GM23338 (cell line): ENCODE results near the gene SPATA2L. TPM values are rescaled to one million over a fixed set of nuclear protein-coding genes. Genes with fewer than 3 reads are reported as not detected.

ENCODE experiments used
- ATAC-seq: fragments of 200-7000 bp; cut with Tn5 transposase; 3 replicates; pipeline ENCODE4 v1.9.1; 2020
- DNase-seq: peaks from one replicate; pipeline ENCODE4 v3.0.0-alpha.2; 2015; ENCODE audit warnings: low spot score
- H2AFZ ChIP-seq: fragments of 200-600 bp; sonication (generic); 2 replicates; pipeline ENCODE4 v1.8.0; 2016; ENCODE audit warnings: antibody characterized with exemption, mild to moderate bottlenecking, moderate library complexity
- H3F3A ChIP-seq: fragments of 200-600 bp; sonication (generic); replicated peaks from 2 replicates; pipeline ENCODE4 v1.8.0; 2017; ENCODE audit warnings: antibody characterized with exemption, mixed run types, low read depth
- H3K27ac ChIP-seq: fragments of 200-600 bp; sonication (generic); 2 replicates; pipeline ENCODE4 v1.6.1; 2016; ENCODE audit warnings: low read depth
- H3K27me3 ChIP-seq: fragments of 200-600 bp; sonication (generic); 2 replicates; pipeline ENCODE4 v1.8.0; 2016; ENCODE audit warnings: mild to moderate bottlenecking, mixed run types, moderate library complexity; ENCODE audit not compliant: insufficient read depth
- H3K36me3 ChIP-seq: fragments of 200-600 bp; sonication (generic); 2 replicates; pipeline ENCODE4 v1.8.0; 2016; ENCODE audit warnings: mild to moderate bottlenecking; ENCODE audit not compliant: insufficient read depth
- H3K4me1 ChIP-seq: fragments of 200-600 bp; sonication (generic); 2 replicates; pipeline ENCODE4 v1.8.0; 2016; ENCODE audit warnings: mild to moderate bottlenecking, moderate library complexity; ENCODE audit not compliant: insufficient read depth
- H3K4me2 ChIP-seq: fragments of 200-600 bp; sonication (generic); 2 replicates; pipeline ENCODE4 v1.7.1; 2017; ENCODE audit warnings: mixed run types
- H3K4me3 ChIP-seq: fragments of 200-600 bp; sonication (generic); 2 replicates; pipeline ENCODE4 v1.6.1; 2016; ENCODE audit warnings: mixed run types
- H3K79me2 ChIP-seq: fragments of 200-600 bp; sonication (generic); replicated peaks from 2 replicates; pipeline ENCODE4 v1.8.0; 2017; ENCODE audit warnings: mild to moderate bottlenecking; ENCODE audit not compliant: insufficient read depth
- H3K9me2 ChIP-seq: fragments of 200-600 bp; sonication (generic); 2 replicates; pipeline ENCODE4 v1.8.0; 2017; ENCODE audit not compliant: insufficient read depth
- H4K20me1 ChIP-seq: fragments of 200-600 bp; sonication (generic); replicated peaks from 2 replicates; pipeline ENCODE4 v1.8.0; 2017; ENCODE audit warnings: mild to moderate bottlenecking; ENCODE audit not compliant: insufficient read depth
- H3K27ac Mint-ChIP-seq: 2 replicates; pipeline ENCODE4 v1.8.0; 2020; ENCODE audit warnings: inconsistent platforms, mild to moderate bottlenecking, moderate library complexity, mixed read lengths
- H3K27me3 Mint-ChIP-seq: 3 replicates; pipeline ENCODE4 v1.8.0; 2022; ENCODE audit warnings: low read depth, mild to moderate bottlenecking, moderate library complexity, mixed read lengths, inconsistent platforms; ENCODE audit not compliant: insufficient read depth, poor library complexity
- H3K36me3 Mint-ChIP-seq: 3 replicates; pipeline ENCODE4 v1.8.0; 2021; ENCODE audit warnings: low read depth, mild to moderate bottlenecking, inconsistent platforms, moderate library complexity, mixed read lengths
- H3K4me1 Mint-ChIP-seq: 3 replicates; pipeline ENCODE4 v1.8.0; 2020; ENCODE audit warnings: mild to moderate bottlenecking, inconsistent platforms, mixed read lengths
- H3K4me3 Mint-ChIP-seq: 3 replicates; pipeline ENCODE4 v1.8.0; 2021; ENCODE audit warnings: moderate library complexity, mild to moderate bottlenecking, inconsistent platforms, mixed read lengths
- H3K9me3 Mint-ChIP-seq: 3 replicates; pipeline ENCODE4 v1.8.0; 2020; ENCODE audit warnings: moderate library complexity, mild to moderate bottlenecking, inconsistent platforms, mixed read lengths
- CREB1 ChIP-seq: fragments of 250-450 bp; sonication (Bioruptor Pico); IDR thresholded peaks from 2 replicates; pipeline ENCODE4 v1.5.0; 2020; ENCODE audit warnings: low read depth, mild to moderate bottlenecking, moderate library complexity
- EZH2 ChIP-seq: fragments of 200-600 bp; sonication (generic); IDR thresholded peaks from one replicate; pipeline ENCODE4 v1.8.0; 2017; ENCODE audit warnings: antibody characterized with exemption, mild to moderate bottlenecking, low read depth; ENCODE audit not compliant: unreplicated experiment
- EZH2phosphoT487 ChIP-seq: fragments of 200-600 bp; sonication (generic); IDR thresholded peaks from one replicate; pipeline ENCODE4 v1.8.1; 2018; ENCODE audit warnings: antibody characterized with exemption; ENCODE audit not compliant: unreplicated experiment
- JUNB ChIP-seq: IDR thresholded peaks from one replicate; pipeline ENCODE4 v1.6.1; 2016; ENCODE audit warnings: antibody characterized with exemption; ENCODE audit not compliant: unreplicated experiment
- NANOG ChIP-seq: IDR thresholded peaks from 2 replicates; pipeline ENCODE4 v1.6.1; 2016; ENCODE audit warnings: antibody characterized with exemption, borderline replicate concordance
- POLR2AphosphoS5 ChIP-seq: IDR thresholded peaks from 2 replicates; pipeline ENCODE4 v1.6.1; 2016; ENCODE audit warnings: antibody characterized with exemption, low read depth
- STAT1 ChIP-seq: IDR thresholded peaks from one replicate; pipeline ENCODE4 v1.6.1; 2016; ENCODE audit warnings: antibody characterized with exemption; ENCODE audit not compliant: unreplicated experiment
- ZNF114 ChIP-seq: fragments of 250-450 bp; sonication (Bioruptor Pico); IDR thresholded peaks from 2 replicates; pipeline ENCODE4 v1.5.0; 2020; ENCODE audit warnings: mild to moderate bottlenecking, moderate library complexity
- ZNF331 ChIP-seq: fragments of 250-450 bp; sonication (Bioruptor Pico); IDR thresholded peaks from 2 replicates; pipeline ENCODE4 v1.5.0; 2020; ENCODE audit warnings: low read depth, mild to moderate bottlenecking, moderate library complexity
- polyA plus RNA-seq: library from polyadenylated mRNA; unstranded; fragments of >200 nt; fragmentation: Nextera tagmentation; extraction: Ambion mirVana; gene quantifications from 2 replicates; pipeline ENCODE4 v1.2.1, GENCODE V29; 2016
- total RNA-seq: library from RNA; depleted of rRNA; stranded (reverse); fragments of >200 nt; shearing (Covaris generic); gene quantifications from 2 replicates; pipeline ENCODE4 v1.2.3, GENCODE V29; 2014
- TF ChIP-seq, protein P1 (sequence below): fragments of 250-450 bp; sonication (Bioruptor Pico); IDR thresholded peaks from 2 replicates; pipeline ENCODE4 v1.5.0; 2020; ENCODE audit warnings: mild to moderate bottlenecking, moderate library complexity
- TF ChIP-seq, protein P2 (sequence below): IDR thresholded peaks from one replicate; pipeline ENCODE4 v1.6.1; 2018; ENCODE audit warnings: antibody characterized with exemption; ENCODE audit not compliant: unreplicated experiment
- TF ChIP-seq, protein P3 (sequence below), 2 experiments: fragments of 200-600 bp in 1 of 2; sonication (generic) in 1 of 2; conservative IDR thresholded peaks; 2 replicates each; pipeline versions ENCODE4 v1.5.1 to v1.6.1; 2016 to 2017; ENCODE audit warnings: antibody characterized with exemption in 2 of 2, low read depth in 2 of 2, mild to moderate bottlenecking in 2 of 2, moderate library complexity in 1 of 2
- TF ChIP-seq, protein P4 (sequence below): IDR thresholded peaks from 2 replicates; pipeline ENCODE4 v1.6.1; 2016; ENCODE audit warnings: antibody characterized with exemption

Gene SPATA2L
- total and polyA plus RNA-seq, 2 experiments from 2014 or later, result 6.9 to 26.2 TPM

DNA sequence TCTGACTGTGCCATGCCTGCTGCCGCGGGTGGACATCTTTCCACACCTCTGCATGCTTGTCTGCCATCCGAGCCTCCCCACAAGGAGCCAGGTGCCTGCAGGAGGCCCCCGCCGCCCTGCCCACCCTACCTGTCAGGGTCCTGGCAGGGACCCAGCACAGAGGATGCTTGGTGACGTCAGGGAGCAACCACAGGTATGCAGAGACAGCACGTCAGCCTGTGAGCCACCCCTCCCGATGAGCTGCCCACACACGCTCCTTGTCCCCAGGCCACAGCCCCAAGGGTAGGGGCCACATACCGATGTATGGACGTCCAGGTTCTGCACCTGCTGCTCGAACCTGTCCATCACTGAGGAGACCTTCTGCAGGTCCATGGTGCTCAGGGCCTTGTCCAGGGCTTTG is 54.6 kb downstream of the SPATA2L start:
- H3K79me2 ChIP-seq, result no peaks in the 10 kb centered on the region
- ATAC-seq (no peak), DNase-seq (no peak)
- Mint-ChIP-seq H3K27me3 (peaks cover 10% of the 10 kb centered on the region), H3K9me3 (no peaks in the 10 kb centered on the region; the same call in 2 of the 3 replicates), H3K4me1 (no peaks in the 10 kb centered on the region), H3K27ac (no peak overlapping the region), H3K4me3 (no peak overlapping the region), H3K36me3 (peaks cover 32% of the 10 kb centered on the region)
- H3K4me2 ChIP-seq, result no peak overlapping the region
- no peak overlapping the region for H2AFZ ChIP-seq
- peaks cover 4% of the 10 kb centered on the region; the same call in 1 of the 2 replicates for H3F3A ChIP-seq
- no peaks in the 10 kb centered on the region for H3K36me3 ChIP-seq
- H4K20me1 ChIP-seq, result 0 out of 2 replicates have a peak, but pooled peaks cover 3% of the 10 kb centered on the region
- TF ChIP-seq, protein P1, sequence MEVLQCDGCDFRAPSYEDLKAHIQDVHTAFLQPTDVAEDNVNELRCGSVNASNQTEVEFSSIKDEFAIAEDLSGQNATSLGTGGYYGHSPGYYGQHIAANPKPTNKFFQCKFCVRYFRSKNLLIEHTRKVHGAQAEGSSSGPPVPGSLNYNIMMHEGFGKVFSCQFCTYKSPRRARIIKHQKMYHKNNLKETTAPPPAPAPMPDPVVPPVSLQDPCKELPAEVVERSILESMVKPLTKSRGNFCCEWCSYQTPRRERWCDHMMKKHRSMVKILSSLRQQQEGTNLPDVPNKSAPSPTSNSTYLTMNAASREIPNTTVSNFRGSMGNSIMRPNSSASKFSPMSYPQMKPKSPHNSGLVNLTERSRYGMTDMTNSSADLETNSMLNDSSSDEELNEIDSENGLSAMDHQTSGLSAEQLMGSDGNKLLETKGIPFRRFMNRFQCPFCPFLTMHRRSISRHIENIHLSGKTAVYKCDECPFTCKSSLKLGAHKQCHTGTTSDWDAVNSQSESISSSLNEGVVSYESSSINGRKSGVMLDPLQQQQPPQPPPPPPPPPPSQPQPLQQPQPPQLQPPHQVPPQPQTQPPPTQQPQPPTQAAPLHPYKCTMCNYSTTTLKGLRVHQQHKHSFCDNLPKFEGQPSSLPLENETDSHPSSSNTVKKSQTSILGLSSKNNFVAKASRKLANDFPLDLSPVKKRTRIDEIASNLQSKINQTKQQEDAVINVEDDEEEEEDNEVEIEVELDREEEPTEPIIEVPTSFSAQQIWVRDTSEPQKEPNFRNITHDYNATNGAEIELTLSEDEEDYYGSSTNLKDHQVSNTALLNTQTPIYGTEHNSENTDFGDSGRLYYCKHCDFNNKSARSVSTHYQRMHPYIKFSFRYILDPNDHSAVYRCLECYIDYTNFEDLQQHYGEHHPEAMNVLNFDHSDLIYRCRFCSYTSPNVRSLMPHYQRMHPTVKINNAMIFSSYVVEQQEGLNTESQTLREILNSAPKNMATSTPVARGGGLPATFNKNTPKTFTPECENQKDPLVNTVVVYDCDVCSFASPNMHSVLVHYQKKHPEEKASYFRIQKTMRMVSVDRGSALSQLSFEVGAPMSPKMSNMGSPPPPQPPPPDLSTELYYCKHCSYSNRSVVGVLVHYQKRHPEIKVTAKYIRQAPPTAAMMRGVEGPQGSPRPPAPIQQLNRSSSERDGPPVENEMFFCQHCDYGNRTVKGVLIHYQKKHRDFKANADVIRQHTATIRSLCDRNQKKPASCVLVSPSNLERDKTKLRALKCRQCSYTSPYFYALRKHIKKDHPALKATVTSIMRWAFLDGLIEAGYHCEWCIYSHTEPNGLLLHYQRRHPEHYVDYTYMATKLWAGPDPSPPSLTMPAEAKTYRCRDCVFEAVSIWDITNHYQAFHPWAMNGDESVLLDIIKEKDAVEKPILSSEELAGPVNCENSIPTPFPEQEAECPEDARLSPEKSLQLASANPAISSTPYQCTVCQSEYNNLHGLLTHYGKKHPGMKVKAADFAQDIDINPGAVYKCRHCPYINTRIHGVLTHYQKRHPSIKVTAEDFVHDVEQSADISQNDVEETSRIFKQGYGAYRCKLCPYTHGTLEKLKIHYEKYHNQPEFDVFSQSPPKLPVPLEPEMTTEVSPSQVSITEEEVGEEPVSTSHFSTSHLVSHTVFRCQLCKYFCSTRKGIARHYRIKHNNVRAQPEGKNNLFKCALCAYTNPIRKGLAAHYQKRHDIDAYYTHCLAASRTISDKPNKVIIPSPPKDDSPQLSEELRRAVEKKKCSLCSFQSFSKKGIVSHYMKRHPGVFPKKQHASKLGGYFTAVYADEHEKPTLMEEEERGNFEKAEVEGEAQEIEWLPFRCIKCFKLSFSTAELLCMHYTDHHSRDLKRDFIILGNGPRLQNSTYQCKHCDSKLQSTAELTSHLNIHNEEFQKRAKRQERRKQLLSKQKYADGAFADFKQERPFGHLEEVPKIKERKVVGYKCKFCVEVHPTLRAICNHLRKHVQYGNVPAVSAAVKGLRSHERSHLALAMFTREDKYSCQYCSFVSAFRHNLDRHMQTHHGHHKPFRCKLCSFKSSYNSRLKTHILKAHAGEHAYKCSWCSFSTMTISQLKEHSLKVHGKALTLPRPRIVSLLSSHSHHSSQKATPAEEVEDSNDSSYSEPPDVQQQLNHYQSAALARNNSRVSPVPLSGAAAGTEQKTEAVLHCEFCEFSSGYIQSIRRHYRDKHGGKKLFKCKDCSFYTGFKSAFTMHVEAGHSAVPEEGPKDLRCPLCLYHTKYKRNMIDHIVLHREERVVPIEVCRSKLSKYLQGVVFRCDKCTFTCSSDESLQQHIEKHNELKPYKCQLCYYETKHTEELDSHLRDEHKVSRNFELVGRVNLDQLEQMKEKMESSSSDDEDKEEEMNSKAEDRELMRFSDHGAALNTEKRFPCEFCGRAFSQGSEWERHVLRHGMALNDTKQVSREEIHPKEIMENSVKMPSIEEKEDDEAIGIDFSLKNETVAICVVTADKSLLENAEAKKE (CRISPR knock-in tag), result no peak
- TF ChIP-seq ZNF331 (CRISPR knock-in tag) (no peak), JUNB (no peak), EZH2 (no peak), NANOG (no peak), ZNF114 (CRISPR knock-in tag) (no peak), CREB1 (CRISPR knock-in tag) (no peak), POLR2AphosphoS5 (no peak), STAT1 (no peak), EZH2phosphoT487 (no peak)
- TF ChIP-seq, protein P2, sequence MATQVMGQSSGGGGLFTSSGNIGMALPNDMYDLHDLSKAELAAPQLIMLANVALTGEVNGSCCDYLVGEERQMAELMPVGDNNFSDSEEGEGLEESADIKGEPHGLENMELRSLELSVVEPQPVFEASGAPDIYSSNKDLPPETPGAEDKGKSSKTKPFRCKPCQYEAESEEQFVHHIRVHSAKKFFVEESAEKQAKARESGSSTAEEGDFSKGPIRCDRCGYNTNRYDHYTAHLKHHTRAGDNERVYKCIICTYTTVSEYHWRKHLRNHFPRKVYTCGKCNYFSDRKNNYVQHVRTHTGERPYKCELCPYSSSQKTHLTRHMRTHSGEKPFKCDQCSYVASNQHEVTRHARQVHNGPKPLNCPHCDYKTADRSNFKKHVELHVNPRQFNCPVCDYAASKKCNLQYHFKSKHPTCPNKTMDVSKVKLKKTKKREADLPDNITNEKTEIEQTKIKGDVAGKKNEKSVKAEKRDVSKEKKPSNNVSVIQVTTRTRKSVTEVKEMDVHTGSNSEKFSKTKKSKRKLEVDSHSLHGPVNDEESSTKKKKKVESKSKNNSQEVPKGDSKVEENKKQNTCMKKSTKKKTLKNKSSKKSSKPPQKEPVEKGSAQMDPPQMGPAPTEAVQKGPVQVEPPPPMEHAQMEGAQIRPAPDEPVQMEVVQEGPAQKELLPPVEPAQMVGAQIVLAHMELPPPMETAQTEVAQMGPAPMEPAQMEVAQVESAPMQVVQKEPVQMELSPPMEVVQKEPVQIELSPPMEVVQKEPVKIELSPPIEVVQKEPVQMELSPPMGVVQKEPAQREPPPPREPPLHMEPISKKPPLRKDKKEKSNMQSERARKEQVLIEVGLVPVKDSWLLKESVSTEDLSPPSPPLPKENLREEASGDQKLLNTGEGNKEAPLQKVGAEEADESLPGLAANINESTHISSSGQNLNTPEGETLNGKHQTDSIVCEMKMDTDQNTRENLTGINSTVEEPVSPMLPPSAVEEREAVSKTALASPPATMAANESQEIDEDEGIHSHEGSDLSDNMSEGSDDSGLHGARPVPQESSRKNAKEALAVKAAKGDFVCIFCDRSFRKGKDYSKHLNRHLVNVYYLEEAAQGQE, result no peak
- TF ChIP-seq, protein P3, sequence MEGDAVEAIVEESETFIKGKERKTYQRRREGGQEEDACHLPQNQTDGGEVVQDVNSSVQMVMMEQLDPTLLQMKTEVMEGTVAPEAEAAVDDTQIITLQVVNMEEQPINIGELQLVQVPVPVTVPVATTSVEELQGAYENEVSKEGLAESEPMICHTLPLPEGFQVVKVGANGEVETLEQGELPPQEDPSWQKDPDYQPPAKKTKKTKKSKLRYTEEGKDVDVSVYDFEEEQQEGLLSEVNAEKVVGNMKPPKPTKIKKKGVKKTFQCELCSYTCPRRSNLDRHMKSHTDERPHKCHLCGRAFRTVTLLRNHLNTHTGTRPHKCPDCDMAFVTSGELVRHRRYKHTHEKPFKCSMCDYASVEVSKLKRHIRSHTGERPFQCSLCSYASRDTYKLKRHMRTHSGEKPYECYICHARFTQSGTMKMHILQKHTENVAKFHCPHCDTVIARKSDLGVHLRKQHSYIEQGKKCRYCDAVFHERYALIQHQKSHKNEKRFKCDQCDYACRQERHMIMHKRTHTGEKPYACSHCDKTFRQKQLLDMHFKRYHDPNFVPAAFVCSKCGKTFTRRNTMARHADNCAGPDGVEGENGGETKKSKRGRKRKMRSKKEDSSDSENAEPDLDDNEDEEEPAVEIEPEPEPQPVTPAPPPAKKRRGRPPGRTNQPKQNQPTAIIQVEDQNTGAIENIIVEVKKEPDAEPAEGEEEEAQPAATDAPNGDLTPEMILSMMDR (conservative IDR thresholded peaks at IDR 0.05; ENCODE audit: low read depth in 2 of 2), result no peak
- TF ChIP-seq, protein P4, sequence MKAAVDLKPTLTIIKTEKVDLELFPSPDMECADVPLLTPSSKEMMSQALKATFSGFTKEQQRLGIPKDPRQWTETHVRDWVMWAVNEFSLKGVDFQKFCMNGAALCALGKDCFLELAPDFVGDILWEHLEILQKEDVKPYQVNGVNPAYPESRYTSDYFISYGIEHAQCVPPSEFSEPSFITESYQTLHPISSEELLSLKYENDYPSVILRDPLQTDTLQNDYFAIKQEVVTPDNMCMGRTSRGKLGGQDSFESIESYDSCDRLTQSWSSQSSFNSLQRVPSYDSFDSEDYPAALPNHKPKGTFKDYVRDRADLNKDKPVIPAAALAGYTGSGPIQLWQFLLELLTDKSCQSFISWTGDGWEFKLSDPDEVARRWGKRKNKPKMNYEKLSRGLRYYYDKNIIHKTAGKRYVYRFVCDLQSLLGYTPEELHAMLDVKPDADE, result no peak
- H3K27ac ChIP-seq, result no peak overlapping the region
- H3K4me1 ChIP-seq, result no peaks in the 10 kb centered on the region
- H3K4me3 ChIP-seq, result no peak overlapping the region
- H3K9me2 ChIP-seq, result no peaks in the 10 kb centered on the region
- no peaks in the 10 kb centered on the region for H3K27me3 ChIP-seq
